GM18868 (cell line): ENCODE results near the gene ZNF615.
A peak's percentile ranks its signal among the peaks of the same experiment; 100 is the strongest.
"Not testable (repeated sequence)": the region's sequence is repeated elsewhere in the genome, so short reads cannot be mapped to it uniquely, and the experiment has no call there.

ENCODE experiments used
- ATAC-seq: cut with Tn5 transposase; IDR thresholded peaks from one replicate; pipeline ENCODE4 v1.9.1; 2021; ENCODE audit warnings: mild to moderate bottlenecking, moderate library complexity; ENCODE audit not compliant: unreplicated experiment

Gene ZNF615

DNA sequence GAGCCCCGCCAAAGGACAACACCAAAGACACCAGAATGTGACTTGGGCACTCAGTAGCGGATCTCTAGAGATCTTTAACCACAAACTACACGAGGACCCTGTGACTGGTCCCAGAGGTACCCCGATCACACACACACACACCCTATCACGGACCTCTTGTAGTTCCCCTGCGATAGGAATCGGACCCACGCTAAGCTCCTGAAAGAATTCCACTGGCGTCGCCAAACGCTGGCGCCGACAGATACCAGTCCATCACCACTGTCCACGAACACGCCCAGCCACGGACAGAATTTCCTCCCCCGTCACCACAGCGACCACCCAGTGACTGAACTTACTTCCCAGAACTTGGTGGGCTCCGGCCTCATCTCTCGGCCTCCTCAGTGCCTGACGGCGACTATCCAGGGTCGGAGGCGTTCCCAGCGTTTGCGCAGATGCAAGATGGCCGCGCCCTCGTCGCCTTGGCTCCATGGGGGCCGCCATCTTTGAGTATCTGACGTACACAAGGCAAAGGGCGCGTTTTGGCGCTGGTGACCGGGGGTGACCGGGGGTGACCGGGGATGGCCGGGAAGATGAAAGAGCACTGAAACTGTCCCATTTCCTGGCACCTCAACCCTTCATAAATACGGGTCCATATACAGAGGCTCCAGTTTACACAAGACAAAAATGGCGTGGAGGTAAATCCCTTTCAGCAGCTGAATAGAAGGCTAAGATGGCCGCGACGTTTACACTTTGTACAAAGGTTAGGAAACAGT lies at the start of gene ZNF615:
Gene ZNF615, minus strand, starts transcription at position 406 of the 752 bp plus-strand sequence. CDS start 4,500 bp downstream, outside the sequence.
- ATAC-seq = peak; percentile 80

DNA sequence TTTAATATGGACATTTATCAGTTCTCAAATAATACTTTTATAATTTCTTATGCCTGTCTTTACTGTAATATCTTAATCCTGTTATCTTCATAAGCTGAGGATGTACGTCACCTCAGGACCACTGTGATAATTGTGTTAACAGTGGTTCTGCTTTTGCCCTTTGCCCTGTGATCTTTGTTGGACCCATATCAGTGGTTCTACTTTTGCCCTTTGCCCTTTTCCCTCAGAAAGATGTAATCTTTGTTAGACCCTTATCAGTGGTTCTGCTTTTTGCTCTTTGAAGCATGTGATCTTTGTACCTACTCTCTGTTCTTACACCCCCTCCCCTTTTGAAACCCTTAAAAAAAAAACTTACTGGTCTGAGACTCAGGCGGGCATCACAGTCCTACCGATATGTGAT lies 48.5 kb upstream of the ZNF615 start:
- not testable (repeated sequence) for ATAC-seq

DNA sequence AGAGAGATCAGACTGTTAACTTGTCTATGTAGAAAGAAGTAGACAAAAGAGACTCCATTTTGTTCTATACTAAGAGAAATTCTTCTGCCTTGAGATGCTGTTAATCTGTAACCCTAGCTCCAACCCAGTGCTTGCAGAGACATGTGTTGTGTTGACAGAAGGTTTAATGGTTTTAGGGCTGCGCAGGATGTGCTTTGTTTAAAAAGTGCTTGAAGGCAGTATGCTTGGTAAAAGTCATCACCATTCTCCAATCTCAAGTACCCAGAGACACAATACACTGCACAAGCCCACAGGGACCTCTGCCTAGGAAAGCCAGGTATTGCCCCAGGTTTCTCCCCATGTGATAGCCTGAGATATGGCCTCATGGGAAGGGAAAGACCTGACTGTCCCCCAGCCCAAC lies 43.7 kb upstream of the ZNF615 start:
- not testable (repeated sequence) for ATAC-seq

DNA sequence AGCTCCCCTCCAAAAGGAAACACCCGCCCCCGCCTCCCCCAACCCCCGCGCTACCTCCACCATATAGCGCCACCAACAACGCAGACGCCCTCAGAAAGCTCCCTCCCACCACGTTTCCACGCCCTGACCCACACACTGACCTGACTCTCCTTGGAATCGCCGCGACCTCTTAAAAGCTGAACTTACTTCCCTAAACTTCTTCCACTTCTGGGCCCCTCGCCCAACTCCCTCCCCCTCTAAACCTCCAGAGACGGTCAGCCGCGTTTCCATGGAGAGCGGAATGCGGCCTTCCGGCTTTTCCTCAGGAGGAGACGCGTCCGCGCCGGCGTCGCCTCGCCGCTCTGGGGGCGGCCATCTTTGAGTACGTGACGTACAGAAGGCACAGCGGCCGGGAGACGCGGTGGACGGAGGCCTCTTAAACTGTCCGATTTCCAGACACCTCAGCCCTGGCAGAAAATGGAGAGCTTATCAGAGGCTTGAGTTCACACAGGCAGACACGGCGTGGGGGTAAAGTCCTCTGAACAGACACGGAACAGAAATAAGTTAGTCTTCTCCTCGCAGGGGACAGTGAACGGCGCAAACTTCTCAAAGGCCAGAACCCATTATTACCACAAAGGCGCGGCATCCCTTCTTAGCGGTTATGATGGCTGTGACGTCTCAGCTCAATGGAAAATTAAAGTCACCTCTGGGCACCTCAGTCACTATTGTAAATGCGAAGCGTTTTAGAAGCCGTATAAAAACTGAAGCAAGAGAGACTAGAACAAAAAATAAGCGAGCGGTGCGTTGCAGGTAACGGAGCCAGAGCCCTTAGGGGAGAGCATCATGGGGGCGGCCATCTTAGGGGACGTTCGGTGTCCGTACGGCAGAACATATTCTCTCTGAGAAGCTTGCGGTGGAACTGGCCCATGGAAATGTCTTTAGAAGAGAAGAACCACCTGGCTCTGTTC lies 40.8 kb upstream of the ZNF615 start, which contains the start of gene ZNF432:
Gene ZNF432, minus strand, starts transcription at position 284 of the 947 bp plus-strand sequence. CDS start 1,970 bp downstream, outside the sequence.
- ATAC-seq = peak; percentile 91

DNA sequence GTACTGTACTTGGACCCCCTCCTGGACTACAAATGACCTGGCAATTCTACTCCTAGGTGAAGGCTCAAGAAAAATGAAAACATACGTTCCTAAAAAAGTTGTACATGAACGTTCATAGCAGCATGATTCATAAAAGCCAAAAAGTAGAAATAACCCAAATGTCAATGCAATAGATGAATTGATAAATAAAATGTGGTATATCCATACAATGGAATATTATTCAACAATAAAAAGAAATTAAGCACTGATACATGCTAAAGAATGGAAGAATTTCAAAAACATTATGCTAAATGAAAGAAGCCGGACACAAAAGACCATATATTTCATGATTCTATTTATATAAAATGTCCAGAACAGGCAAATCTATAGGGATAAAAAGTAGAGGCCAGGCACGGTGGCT lies 31.2 kb upstream of the ZNF615 start:
- ATAC-seq = no peak

DNA sequence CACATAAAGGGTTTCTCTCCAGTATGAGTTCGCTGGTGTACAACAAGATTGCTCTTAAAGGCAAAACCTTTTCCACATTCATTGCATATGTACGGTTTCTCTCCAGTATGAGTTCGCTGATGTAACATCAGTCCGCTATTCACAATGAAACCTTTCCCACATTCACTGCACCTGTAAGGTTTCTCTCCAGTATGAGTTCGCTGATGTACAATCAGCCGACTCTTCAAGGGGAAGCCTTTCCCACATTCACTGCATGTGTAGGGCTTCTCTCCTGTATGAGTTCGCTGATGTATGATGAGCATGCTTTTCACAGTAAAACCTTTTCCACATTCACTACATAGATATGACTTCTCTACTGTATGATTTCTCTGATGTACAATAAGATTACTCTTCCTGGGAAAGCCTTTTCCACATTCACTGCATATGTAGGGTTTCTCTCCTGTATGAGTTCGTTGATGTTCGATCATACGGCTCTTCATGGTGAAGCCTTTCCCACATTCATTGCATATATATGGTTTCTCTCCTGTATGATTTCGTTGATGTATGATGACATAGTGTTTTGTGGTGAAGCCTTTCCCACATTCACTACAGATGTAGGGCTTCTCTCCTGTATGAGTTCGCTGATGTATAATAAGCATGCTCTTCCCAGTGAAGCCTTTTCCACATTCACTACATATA lies 26.2 kb upstream of the ZNF615 start:
- ATAC-seq = no peak

DNA sequence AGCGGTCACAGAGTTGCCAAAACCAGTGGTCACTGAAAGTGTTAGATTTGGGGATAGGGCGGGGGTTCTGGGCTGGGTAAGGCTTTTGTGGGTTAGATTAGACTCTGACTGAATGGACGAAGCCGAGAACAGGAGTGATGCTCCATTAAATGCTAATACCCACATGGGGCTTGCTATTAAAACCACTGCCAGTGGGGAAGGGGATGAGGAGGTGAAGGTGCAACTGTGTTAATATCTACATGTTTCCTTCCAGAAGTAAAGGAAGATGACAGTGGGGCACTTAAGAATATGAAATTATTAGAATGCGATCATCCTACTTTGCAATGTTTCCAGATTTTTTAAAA lies 20.7 kb upstream of the ZNF615 start:
- ATAC-seq = peak; percentile 20

DNA sequence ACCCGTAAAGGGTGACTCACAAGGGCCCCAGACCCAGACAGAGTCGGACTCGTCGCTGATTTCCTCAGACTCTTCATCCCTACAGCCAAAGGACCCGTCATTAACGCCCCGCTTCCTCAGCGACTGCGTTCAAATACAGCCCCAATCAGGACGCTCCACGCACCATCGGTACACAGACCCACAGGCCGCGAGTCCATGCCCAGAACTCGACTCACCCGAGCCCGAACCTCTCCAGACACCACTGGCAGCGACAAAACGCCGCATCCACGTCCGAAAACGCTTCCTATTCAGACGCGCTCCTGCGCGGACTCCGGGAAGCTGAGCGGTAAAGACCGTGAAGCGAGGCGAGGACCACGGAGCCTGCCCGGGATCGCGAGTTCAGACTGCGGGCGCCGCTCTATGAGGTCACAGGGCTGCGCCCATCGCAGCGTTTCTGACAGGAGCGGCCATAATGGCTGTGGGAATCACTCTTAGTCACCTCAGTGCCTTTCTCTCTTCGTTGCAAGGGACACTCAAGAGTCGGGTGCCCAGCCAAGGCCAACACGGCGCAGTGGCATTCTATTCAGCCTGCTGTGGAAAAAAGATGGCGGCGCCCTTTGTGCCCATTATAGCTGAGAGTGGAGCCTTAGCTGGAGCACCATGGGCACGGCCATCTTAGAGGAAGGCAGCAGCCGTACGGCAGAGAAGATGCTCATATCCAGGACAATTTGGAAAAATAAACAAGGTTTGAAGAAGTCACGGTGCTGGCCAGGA lies 20.2 kb upstream of the ZNF615 start, which contains the start of gene ZNF614:
Gene ZNF614, minus strand, starts transcription at position 353 of the 753 bp plus-strand sequence. CDS start 2,634 bp downstream, outside the sequence.
- peak; percentile 79 for ATAC-seq

DNA sequence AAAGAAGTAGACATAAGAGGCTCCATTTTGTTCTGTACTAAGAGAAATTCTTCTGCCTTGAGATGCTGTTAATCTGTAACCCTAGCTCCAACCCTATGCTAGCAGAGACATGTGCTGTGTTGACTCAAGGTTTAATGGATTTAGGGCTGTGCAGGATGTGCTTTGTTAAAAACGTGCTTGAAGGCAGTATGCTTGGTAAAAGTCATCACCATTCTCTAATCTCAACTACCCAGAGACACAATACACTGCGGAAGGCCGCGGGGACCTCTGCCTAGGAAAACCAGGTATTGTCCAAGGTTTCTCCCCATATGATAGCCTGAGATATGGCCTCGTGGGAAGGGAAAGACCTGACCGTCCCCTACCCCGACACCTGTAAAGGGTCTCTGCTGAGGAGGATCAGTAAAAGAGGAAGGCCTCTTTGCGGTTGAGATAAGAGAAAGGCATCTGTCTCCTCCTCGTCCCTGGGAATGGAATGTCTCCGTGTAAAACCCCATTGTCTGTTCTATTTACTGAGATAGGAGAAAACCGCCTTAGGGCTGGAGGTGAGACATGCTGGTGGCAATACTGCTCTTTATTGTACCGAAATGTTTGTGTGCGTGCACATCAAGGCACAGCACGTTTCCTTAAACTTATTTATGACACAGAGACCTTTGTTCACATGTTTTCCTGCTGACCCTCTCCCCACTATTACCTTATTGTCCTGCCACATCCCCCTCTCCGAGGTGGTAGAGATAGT lies 18.4 kb upstream of the ZNF615 start:
- ATAC-seq = not testable (repeated sequence)

DNA sequence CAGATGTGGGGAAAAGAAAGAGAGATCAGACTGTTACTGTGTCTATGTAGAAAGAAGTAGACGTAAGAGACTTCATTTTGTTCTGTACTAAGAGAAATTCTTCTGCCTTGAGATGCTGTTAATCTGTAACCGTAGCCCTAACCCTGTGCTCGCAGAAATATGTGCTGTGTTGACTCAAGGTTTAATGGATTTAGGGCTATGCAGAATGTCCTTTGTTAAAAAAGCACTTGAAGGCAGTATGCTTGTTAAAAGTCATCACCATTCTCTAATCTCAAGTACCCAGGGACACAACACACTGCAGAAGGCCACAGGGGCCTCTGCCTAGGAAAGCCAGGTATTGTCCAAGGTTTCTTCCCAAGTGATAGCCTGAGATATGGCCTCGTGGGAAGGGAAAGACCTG lies 16.5 kb upstream of the ZNF615 start:
- ATAC-seq = not testable (repeated sequence)

DNA sequence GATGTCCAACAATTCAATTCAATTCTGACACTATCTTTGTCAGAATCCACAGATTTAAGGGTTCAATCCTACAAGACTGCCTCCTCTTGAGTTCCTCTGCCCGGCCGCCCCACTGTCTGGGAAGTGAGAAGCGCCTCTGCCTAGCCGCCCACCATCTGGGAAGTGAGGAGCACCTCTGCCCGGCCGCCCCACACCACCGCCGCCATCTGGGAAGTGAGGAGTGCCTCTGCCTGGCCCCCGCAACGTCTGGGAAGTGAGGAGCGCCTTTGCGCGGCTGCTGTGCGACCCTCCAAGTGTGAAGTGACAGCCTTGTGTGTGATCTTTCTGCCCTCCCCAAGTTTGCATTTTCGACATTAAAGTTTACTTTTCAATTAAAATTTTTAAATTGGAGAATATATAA lies 14.2 kb upstream of the ZNF615 start:
- ATAC-seq = no peak

DNA sequence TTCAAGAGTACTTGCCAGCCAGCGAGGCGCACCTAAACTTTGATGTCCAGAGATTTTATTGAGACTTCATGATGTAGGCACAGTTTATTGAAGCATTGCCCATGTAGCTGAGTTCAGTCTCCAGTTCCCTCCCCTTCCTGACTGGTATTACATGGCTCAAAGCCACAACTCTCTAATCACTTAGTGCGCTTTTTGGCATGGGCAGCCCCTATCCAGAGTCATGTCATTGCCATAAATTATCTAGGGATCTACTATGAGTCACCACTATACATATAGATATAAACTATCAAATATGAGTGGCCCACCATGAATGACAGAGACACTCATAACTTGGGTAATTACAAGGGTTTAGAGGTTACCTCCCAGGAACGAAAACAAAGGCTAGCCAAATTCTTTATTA lies 12.5 kb upstream of the ZNF615 start:
- ATAC-seq = no peak

DNA sequence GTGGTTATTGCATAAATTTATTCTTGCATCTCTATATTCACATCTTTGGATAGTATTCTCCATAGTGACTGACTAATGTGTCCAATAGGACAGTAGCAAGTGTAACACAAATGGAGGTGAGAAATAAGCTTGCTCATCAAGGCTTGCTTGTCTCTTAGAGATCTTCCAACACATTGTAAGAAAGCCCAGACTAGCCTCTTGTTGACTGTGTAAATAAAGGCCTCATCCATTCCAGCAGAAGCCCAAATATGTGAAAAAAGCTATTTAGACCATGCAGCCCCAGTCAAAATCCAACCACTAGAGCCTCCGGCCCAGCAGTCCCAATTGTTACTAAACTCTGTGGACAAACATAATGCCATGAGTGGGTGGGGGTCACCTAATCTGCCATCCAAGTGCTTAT lies 2.7 kb upstream of the ZNF615 start:
- no peak for ATAC-seq

DNA sequence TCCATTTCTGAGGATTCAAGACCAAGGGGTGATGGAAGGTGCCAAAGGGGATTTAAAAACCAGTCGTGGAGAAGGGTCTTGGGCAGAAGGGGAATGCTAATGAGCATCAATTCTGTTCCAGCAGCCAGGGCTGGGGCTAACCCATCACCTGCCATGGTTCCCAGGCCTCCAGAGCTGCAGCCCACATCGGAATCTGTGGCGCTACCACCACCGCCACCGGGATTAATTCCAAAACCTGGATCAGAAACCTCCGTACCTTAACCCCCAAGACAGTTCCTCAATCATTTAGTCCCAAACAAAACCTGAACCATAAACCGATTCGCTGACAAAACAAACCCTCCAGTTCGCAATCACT lies 583 bp downstream of the ZNF615 start:
- no peak for ATAC-seq

DNA sequence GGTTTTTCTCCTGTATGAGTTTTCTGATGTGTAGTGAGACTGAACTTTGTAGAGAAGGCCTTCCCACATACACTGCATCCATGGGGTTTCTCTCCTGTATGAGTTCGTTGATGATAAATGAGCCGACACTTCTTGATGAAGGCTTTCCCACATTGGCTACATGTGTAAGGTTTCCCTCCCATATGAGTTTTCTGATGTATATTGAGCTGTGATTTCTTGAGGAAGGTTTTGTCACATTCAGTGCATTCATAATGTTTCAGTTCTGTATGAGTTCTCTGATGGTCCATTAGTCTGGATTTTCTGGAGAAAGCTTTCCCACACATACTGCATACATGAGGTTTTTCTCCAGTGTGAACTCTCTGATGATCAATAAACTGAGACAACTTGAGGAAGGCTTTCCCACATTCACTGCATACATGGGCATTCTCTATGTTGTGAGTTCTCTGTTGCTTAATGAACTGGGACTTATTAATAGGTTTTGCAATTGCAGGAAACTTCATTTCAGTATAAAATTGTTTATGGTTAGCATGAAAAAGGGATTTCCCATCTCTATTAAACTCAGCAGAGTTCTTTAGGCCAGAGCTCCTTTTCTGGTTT lies 13.9 kb downstream of the ZNF615 start:
- no peak for ATAC-seq

DNA sequence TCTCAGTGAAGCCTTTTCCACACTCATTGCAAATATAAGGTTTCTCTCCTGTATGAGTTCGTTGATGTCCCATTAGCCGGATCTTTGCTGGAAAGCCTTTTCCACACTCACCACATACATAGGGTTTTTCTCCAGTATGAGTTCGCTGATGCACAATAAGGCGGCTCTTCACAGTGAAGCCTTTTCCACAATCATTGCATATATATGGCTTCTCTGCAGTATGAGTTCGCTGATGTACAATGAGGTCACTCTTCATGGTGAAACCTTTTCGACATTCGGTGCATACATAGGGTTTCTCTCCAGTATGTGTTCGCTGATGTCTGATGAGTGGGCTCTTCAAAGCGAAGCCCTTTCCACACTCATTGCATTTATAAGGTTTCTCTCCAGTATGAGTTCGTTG lies 14.6 kb downstream of the ZNF615 start:
- ATAC-seq = no peak

DNA sequence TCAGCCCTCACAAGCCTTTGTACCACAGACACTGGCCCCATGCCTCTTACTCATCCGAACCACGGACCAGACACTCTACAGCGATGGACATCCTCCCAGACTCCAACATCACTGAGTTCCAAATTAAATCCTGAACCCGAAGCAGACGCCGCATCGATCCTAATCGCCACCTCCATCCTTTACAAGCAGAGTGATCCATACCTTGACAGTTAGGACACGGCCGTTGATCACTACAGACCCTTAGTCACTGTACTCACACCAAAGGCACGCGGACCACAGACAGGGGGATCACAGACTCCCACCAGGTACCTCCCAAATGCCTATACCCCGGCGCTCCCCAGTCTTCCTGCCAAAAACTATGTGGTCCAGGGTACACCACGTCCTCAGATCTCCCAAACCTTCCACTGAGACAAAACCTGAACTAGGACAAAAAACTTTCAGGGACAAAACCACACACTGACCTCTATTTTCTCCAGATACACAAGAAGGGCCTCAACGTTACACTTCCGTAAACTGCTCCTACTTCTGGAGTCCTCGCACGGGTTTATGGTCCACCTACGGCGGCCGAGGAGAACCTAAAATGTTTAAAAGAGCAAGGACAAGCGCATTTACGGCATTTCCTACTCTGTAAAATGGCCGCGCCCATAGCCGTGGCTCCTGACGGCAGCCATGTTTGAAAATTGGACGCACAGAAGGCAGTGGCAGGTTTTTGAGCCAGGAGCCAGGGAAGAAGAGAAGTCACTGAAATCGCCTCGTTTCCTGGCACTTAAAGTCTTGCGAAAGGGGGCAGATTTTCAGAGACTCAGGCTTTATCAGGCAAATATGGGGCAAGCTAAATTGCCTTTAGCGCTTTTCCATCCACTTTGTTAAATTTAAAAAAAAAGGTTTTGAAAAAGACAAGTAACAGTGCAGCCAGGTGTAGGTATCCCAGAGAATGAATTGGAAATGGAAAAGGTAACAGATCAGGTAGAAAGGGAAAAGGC lies 21.4 kb downstream of the ZNF615 start, which contains the start of gene ZNF350:
Gene ZNF350, minus strand, starts transcription at position 532 of the 983 bp plus-strand sequence. CDS start 12,480 bp downstream, outside the sequence.
- ATAC-seq = peak; percentile 70

DNA sequence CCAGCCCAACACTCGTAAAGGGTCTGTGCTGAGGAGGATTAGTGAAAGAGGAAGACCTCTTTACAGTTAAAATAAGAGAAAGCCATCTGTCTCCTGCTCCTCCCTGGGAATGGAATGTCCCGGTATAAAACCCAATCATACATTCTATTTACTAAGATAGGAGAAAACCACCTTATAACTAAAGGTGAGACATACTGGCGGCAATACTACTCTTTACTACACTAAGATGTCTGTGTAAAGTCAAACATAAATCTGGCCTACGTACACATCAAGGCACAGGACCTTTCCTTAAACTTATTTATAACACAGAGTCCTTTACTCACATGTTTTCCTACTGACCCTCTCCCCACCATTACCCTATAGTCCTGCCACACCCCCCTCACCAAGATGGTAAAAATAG lies 24.6 kb downstream of the ZNF615 start:
- ATAC-seq = no peak
